WTC11 (cell line): ENCODE results near the gene HDAC7. TPM values are rescaled to one million over a fixed set of nuclear protein-coding genes. Genes with fewer than 3 reads are reported as not detected.

Source experiments
- ATAC-seq: fragments of 200-7000 bp; cut with Tn5 transposase; 2 replicates; pipeline ENCODE4 v1.10.0; 2021; ENCODE audit warnings: mild to moderate bottlenecking, moderate library complexity
- CTCF ChIA-PET: fragments of 300-600 bp; sonication (Branson Sonifier 250); formaldehyde crosslinking; loops from one replicate; lab custom pipeline; 2021; ENCODE audit warnings: antibody characterized with exemption; lab: Charles Lee
- POLR2A ChIA-PET: fragments of 350-600 bp; sonication (Branson Sonifier 250); formaldehyde crosslinking; loops from one replicate; lab custom pipeline; 2021; ENCODE audit warnings: antibody characterized with exemption; lab: Charles Lee
- DNase-seq: peaks from one replicate; pipeline ENCODE4 v3.0.0; 2021; ENCODE audit warnings: low spot score
- H3K27ac Mint-ChIP-seq: 2 replicates; pipeline ENCODE4 v1.8.0; 2021; ENCODE audit warnings: mixed read lengths
- H3K27me3 Mint-ChIP-seq: 2 replicates; pipeline ENCODE4 v1.8.0; 2021; ENCODE audit warnings: low read depth, mild to moderate bottlenecking, moderate library complexity, mixed read lengths
- H3K36me3 Mint-ChIP-seq: 2 replicates; pipeline ENCODE4 v1.8.0; 2021; ENCODE audit warnings: mixed read lengths
- H3K4me1 Mint-ChIP-seq: 2 replicates; pipeline ENCODE4 v1.8.0; 2022; ENCODE audit warnings: mixed read lengths
- H3K4me3 Mint-ChIP-seq: 2 replicates; pipeline ENCODE4 v1.8.0; 2021; ENCODE audit warnings: mild to moderate bottlenecking, moderate library complexity, mixed read lengths
- H3K9me3 Mint-ChIP-seq: 2 replicates; pipeline ENCODE4 v1.8.0; 2021; ENCODE audit warnings: mixed read lengths
- CREB1 ChIP-seq: sonication (generic); formaldehyde crosslinking; IDR thresholded peaks from 2 replicates; pipeline ENCODE4 v1.8.0; 2023; ENCODE audit warnings: mild to moderate bottlenecking, missing genetic modification reagents
- EMX1 ChIP-seq: fragments of 250-450 bp; sonication (Bioruptor Pico); IDR thresholded peaks from 2 replicates; pipeline ENCODE4 v1.8.0; 2021; ENCODE audit warnings: mild to moderate bottlenecking
- FOXK1 ChIP-seq: sonication (generic); formaldehyde crosslinking; IDR thresholded peaks from 2 replicates; pipeline ENCODE4 v1.8.0; 2022; ENCODE audit warnings: mild to moderate bottlenecking, moderate library complexity, missing genetic modification reagents
- GABPB1 ChIP-seq: sonication (generic); formaldehyde crosslinking; IDR thresholded peaks from 2 replicates; pipeline ENCODE4 v1.8.1; 2023; ENCODE audit warnings: mild to moderate bottlenecking, missing genetic modification reagents
- HMGXB4 ChIP-seq: sonication (generic); formaldehyde crosslinking; IDR thresholded peaks from 2 replicates; pipeline ENCODE4 v1.8.1; 2023; ENCODE audit warnings: mild to moderate bottlenecking, moderate library complexity, missing genetic modification reagents
- KAT7 ChIP-seq: sonication (generic); formaldehyde crosslinking; IDR thresholded peaks from 2 replicates; pipeline ENCODE4 v1.8.1; 2023; ENCODE audit warnings: missing genetic modification reagents, mild to moderate bottlenecking, borderline replicate concordance
- SMAD3 ChIP-seq: sonication (generic); formaldehyde crosslinking; IDR thresholded peaks from 2 replicates; pipeline ENCODE4 v1.8.0; 2022; ENCODE audit warnings: missing genetic modification reagents, mild to moderate bottlenecking, borderline replicate concordance
- ZNF423 ChIP-seq: fragments of 250-450 bp; sonication (Bioruptor Pico); IDR thresholded peaks from 2 replicates; pipeline ENCODE4 v2.1.2; 2022; ENCODE audit warnings: mild to moderate bottlenecking, moderate library complexity
- ZNF425 ChIP-seq: fragments of 250-450 bp; sonication (Bioruptor Pico); conservative IDR thresholded peaks from 2 replicates; pipeline ENCODE4 v1.9.0; 2021; ENCODE audit warnings: mild to moderate bottlenecking
- total RNA-seq: library from RNA; stranded (reverse); gene quantifications from 3 replicates; pipeline ENCODE4 v1.2.3, GENCODE V29; 2021

HDAC7 gene
- total RNA-seq, 1 experiment from 2014 or later: 111 TPM

DNA sequence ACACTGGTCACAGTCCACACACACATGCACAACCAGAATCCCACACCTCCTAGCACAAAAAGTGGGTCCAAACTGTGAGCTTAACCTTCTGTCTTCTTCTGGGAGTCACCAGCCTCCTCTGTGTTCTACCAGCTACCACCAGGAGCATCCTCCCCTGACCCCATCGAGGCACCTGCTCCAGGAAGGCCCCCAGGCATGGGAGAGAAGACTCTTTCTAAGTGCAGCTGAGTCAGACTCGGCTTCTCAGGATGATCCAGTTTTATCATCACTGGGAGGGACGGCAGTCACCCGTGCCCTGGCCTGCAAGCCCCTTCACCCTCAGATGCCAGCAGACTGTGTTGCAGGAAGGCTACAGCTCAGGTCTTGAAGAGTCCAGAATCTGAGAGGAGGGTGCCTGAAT lies 86.6 kb downstream of the HDAC7 start:
- H3K27me3 Mint-ChIP-seq: peaks cover 4% of the 10 kb centered on the region; the same call in 1 of the 2 replicates
- no peak overlapping the region for H3K4me3 Mint-ChIP-seq
- H3K27ac Mint-ChIP-seq: no peak overlapping the region; the same call in 1 of the 2 replicates
- no peak for TF ChIP-seq CREB1
- TF ChIP-seq EMX1 (CRISPR knock-in tag): no peak
- TF ChIP-seq ZNF425 (CRISPR knock-in tag): no peak
- TF ChIP-seq SMAD3 (CRISPR knock-in tag): no peak
- TF ChIP-seq FOXK1 (CRISPR knock-in tag): no peak
- TF ChIP-seq KAT7 (CRISPR knock-in tag): no peak
- no peak for TF ChIP-seq HMGXB4 (CRISPR knock-in tag)
- no peak for TF ChIP-seq ZNF423 (CRISPR knock-in tag)
- TF ChIP-seq GABPB1 (CRISPR knock-in tag): no peak
- TF ChIP-seq, all 79 proteins: peak for 0
- ATAC-seq: no peak
- ChIA-PET POLR2A (interaction anchor here (0.9 kb wide), 1 partner anchor 25 kb away, joined by 3 read pairs; no protein-coding TSS in a partner anchor), CTCF (interaction anchor here (0.7 to 15.4 kb wide), 7 partner anchors 10 to 464 kb away, joined by 3 to 735 read pairs (median 7); partner anchors contain the start of gene SLC48A1)
- Mint-ChIP-seq H3K4me1 (peaks cover 30% of the 10 kb centered on the region), H3K9me3 (no peaks in the 10 kb centered on the region), H3K36me3 (no peaks in the 10 kb centered on the region)
- no peak for DNase-seq

Other genes starting within 250 kb of the HDAC7 start
- 34.4 to 44.3 TPM (median 40.6 TPM) in 3 replicates for gene RPAP3, start 113.9 kb downstream of the HDAC7 start, total RNA-seq
- not detected in 3 replicates for gene ENDOU, start 94.4 kb downstream of the HDAC7 start, total RNA-seq
- 9.0 to 13.3 TPM (median 9.7 TPM) in 3 replicates for gene RAPGEF3, start 61.0 kb downstream of the HDAC7 start, total RNA-seq
- 13.5 to 16.8 TPM (median 13.8 TPM) in 3 replicates for gene SLC48A1, start 46.7 kb downstream of the HDAC7 start, total RNA-seq
- 0.76 to 1.3 TPM (median 0.76 TPM) in 3 replicates for gene VDR, start 85.1 kb upstream of the HDAC7 start, total RNA-seq
- 48.3 to 50.8 TPM (median 49.1 TPM) in 3 replicates for gene TMEM106C, start 143.7 kb upstream of the HDAC7 start, total RNA-seq
- 18.2 to 24.3 TPM (median 20.9 TPM) in 3 replicates for gene COL2A1, start 184.6 kb upstream of the HDAC7 start, total RNA-seq